NB4 (cell line): ENCODE data around the gene LRP1B.

ENCODE experiments used
- CTCF ChIP-seq: IDR thresholded peaks from one replicate; pipeline ENCODE4 v1.5.1; 2012; ENCODE audit warnings: low read depth, low read length
- MAX ChIP-seq: IDR thresholded peaks from 2 replicates; pipeline ENCODE4 v1.6.1; 2011; ENCODE audit warnings: low read depth, low read length
- POLR2A ChIP-seq: IDR thresholded peaks from 2 replicates; pipeline ENCODE4 v1.6.1; 2011; ENCODE audit warnings: mild to moderate bottlenecking; ENCODE audit not compliant: insufficient read length; ENCODE audit errors: extremely low read depth

- TF ChIP-seq CTCF, result no peak
- TF ChIP-seq POLR2A, result no peak
- TF ChIP-seq MAX, result no peak
Measured at GRCh38 chr2:141770530-141770929, 360.3 kb downstream of the LRP1B start.
